H1 (cell line): ENCODE results near the gene PAIP1. TPM values are rescaled to one million over a fixed set of nuclear protein-coding genes. Genes with fewer than 3 reads are reported as not detected.

Source experiments
- CTCF ChIA-PET: fragments of 300-600 bp; sonication (Branson Sonifier 250); formaldehyde crosslinking; loops from one replicate; lab custom pipeline; 2021; ENCODE audit not compliant: partially characterized antibody; lab: Charles Lee
- POLR2A ChIA-PET: fragments of 300-600 bp; sonication (Branson Sonifier 250); formaldehyde crosslinking; loops from one replicate; lab custom pipeline; 2021; ENCODE audit warnings: inconsistent platforms; ENCODE audit not compliant: partially characterized antibody; lab: Charles Lee
- DNase-seq, 2 experiments: peaks; one replicate each; pipeline versions ENCODE4 v3.0.0 to v3.0.0-alpha.2; 2010 to 2022; ENCODE audit warnings: low spot score in 2 of 2, low read depth in 1 of 2, mixed read lengths in 1 of 2
- FAIRE-seq: peaks from 2 replicates; lab custom pipeline; 2011; peaks lifted over from hg19 to GRCh38; lab: Jason Lieb, UNC
- H2AFZ ChIP-seq: 2 replicates; pipeline ENCODE4 v1.8.1; 2012; ENCODE audit warnings: low read length, inconsistent platforms
- H2AK5ac ChIP-seq: 2 replicates; pipeline ENCODE4 v1.6.1; 2013; ENCODE audit warnings: low read depth, low read length
- H2BK120ac ChIP-seq: replicated peaks from 2 replicates; pipeline ENCODE3; 2013; ENCODE audit warnings: low read depth, low read length, inconsistent platforms
- H2BK12ac ChIP-seq: 2 replicates; pipeline ENCODE4 v1.6.1; 2013; ENCODE audit warnings: low read depth, low read length
- H2BK15ac ChIP-seq: 2 replicates; pipeline ENCODE4 v1.6.1; 2013; ENCODE audit warnings: low read length
- H2BK20ac ChIP-seq: 2 replicates; pipeline ENCODE4 v1.6.1; 2013; ENCODE audit warnings: low read length
- H2BK5ac ChIP-seq: 2 replicates; pipeline ENCODE4 v1.6.1; 2013; ENCODE audit warnings: low read depth, low read length
- H3K14ac ChIP-seq: 2 replicates; pipeline ENCODE4 v1.6.1; 2013; ENCODE audit warnings: inconsistent platforms; ENCODE audit not compliant: insufficient read length
- H3K18ac ChIP-seq: 2 replicates; pipeline ENCODE4 v1.6.1; 2013; ENCODE audit warnings: low read length; ENCODE audit errors: extremely low read depth
- H3K23ac ChIP-seq: 2 replicates; pipeline ENCODE4 v1.6.1; 2013; ENCODE audit warnings: inconsistent platforms; ENCODE audit not compliant: insufficient read length
- H3K23me2 ChIP-seq: 2 replicates; pipeline ENCODE4 v1.6.1; 2013; ENCODE audit warnings: low read depth, low read length
- H3K27ac ChIP-seq: 2 replicates; pipeline ENCODE4 v1.6.1; 2011; ENCODE audit warnings: low read depth, low read length, inconsistent platforms
- H3K27me3 ChIP-seq, 4 experiments: replicated peaks in 1 of 4; 1 replicate in 1 of 4; 2 replicates in 3 of 4; pipeline versions ENCODE4 v1.6.1 to v1.8.1; 2011 to 2013; ENCODE audit warnings: low read length in 3 of 4, mild to moderate bottlenecking in 3 of 4, inconsistent platforms in 2 of 4, mixed read lengths in 2 of 4, moderate library complexity in 1 of 4; ENCODE audit not compliant: control insufficient read depth in 3 of 4, insufficient read depth in 3 of 4; ENCODE audit errors: extremely low read depth in 1 of 4
- H3K36me3 ChIP-seq, 4 experiments: 2 replicates each; pipeline versions ENCODE4 v1.6.1 to v1.8.1; 2011 to 2013; ENCODE audit warnings: mild to moderate bottlenecking in 4 of 4, low read length in 3 of 4, moderate library complexity in 2 of 4, control low read depth in 1 of 4, inconsistent platforms in 1 of 4; ENCODE audit not compliant: insufficient read depth in 4 of 4, control insufficient read depth in 2 of 4
- H3K4ac ChIP-seq: replicated peaks from 2 replicates; pipeline ENCODE3; 2013; ENCODE audit warnings: low read length, low read depth, mixed read lengths, inconsistent platforms; ENCODE audit not compliant: insufficient read length
- H3K4me1 ChIP-seq, 4 experiments: replicated peaks in 1 of 4; 1 replicate in 1 of 4; 2 replicates in 3 of 4; pipeline versions ENCODE4 v1.6.1 to v1.8.1; 2011 to 2013; ENCODE audit warnings: low read length in 3 of 4, inconsistent platforms in 2 of 4, mixed read lengths in 1 of 4; ENCODE audit not compliant: insufficient read depth in 4 of 4, control insufficient read depth in 3 of 4
- H3K4me2 ChIP-seq, 2 experiments: 2 replicates each; pipeline versions ENCODE4 v1.6.1 to v1.8.1; 2011 to 2013; ENCODE audit warnings: low read depth in 2 of 2, low read length in 2 of 2, control low read depth in 1 of 2, inconsistent platforms in 1 of 2, mild to moderate bottlenecking in 1 of 2; ENCODE audit not compliant: insufficient read depth in 1 of 2
- H3K4me3 ChIP-seq, 4 experiments: fragments of 200-600, 300-600 bp in 1 of 4; sonication (generic), shearing (Covaris generic), sonication (Bioruptor Twin) in 1 of 4; 2 replicates each; pipeline versions ENCODE4 v1.5.1 to v1.8.1; 2011 to 2016; ENCODE audit warnings: low read length in 4 of 4, low read depth in 3 of 4, control low read depth in 2 of 4, inconsistent platforms in 2 of 4, mild to moderate bottlenecking in 2 of 4, mixed read lengths in 1 of 4, moderate library complexity in 1 of 4; ENCODE audit not compliant: insufficient read depth in 2 of 4; ENCODE audit errors: extremely low read depth in 1 of 4
- H3K56ac ChIP-seq: replicated peaks from 2 replicates; pipeline ENCODE3; 2013; ENCODE audit warnings: low read depth, mild to moderate bottlenecking, mixed read lengths, low read length, inconsistent platforms; ENCODE audit not compliant: insufficient read length
- H3K79me1 ChIP-seq: 2 replicates; pipeline ENCODE4 v1.6.1; 2013; ENCODE audit warnings: low read depth, low read length, control low read depth
- H3K79me2 ChIP-seq, 2 experiments: 2 replicates each; pipeline versions ENCODE4 v1.6.1 to v1.8.1; 2012 to 2013; ENCODE audit warnings: low read length in 2 of 2, mild to moderate bottlenecking in 2 of 2, inconsistent platforms in 1 of 2; ENCODE audit not compliant: insufficient read depth in 2 of 2, control insufficient read depth in 1 of 2
- H3K9ac ChIP-seq, 4 experiments: replicated peaks in 1 of 4; 1 replicate in 1 of 4; 2 replicates in 3 of 4; pipeline versions ENCODE4 v1.6.1 to v1.8.1; 2011 to 2013; ENCODE audit warnings: low read depth in 3 of 4, low read length in 3 of 4, control low read depth in 2 of 4, mild to moderate bottlenecking in 2 of 4, moderate library complexity in 2 of 4, inconsistent platforms in 1 of 4; ENCODE audit errors: extremely low read depth in 1 of 4
- H3K9me3 ChIP-seq, 2 experiments: 2 replicates each; pipeline versions ENCODE4 v1.6.1 to v1.8.1; 2012 to 2013; ENCODE audit warnings: mild to moderate bottlenecking in 2 of 2, moderate library complexity in 2 of 2, control low read depth in 1 of 2, inconsistent platforms in 1 of 2, low read depth in 1 of 2, low read length in 1 of 2, mixed read lengths in 1 of 2; ENCODE audit not compliant: insufficient read depth in 2 of 2
- H4K20me1 ChIP-seq, 2 experiments: replicated peaks in 1 of 2; 2 replicates each; pipeline versions ENCODE3 to v1.8.1; 2011 to 2013; ENCODE audit warnings: inconsistent platforms in 2 of 2, low read length in 2 of 2, mild to moderate bottlenecking in 1 of 2; ENCODE audit not compliant: insufficient read depth in 2 of 2, control insufficient read depth in 1 of 2
- H4K5ac ChIP-seq: 2 replicates; pipeline ENCODE4 v1.6.1; 2013; ENCODE audit warnings: low read length, low read depth, mixed read lengths, inconsistent platforms; ENCODE audit not compliant: insufficient read length
- H4K8ac ChIP-seq: 2 replicates; pipeline ENCODE4 v1.8.0; 2013; ENCODE audit warnings: mild to moderate bottlenecking, moderate library complexity, low read length, inconsistent platforms; ENCODE audit not compliant: insufficient read depth; ENCODE audit errors: extremely low read depth
- H4K91ac ChIP-seq: replicated peaks from 2 replicates; pipeline ENCODE3; 2013; ENCODE audit warnings: low read length, mixed read lengths, inconsistent platforms; ENCODE audit not compliant: insufficient read length
- WGBS, 2 experiments: shearing (Covaris generic) in 1 of 2; methylation state at CpG; one replicate each; pipeline versions ENCODE4 v1.1.6 to v1.1.7; 2013 to 2015; ENCODE audit warnings: low lambda C conversion rate in 2 of 2, mixed read lengths in 2 of 2, inconsistent platforms in 1 of 2, low coverage in 1 of 2, missing lambda C conversion rate in 1 of 2; ENCODE audit not compliant: insufficient replicate concordance in 2 of 2, insufficient coverage in 1 of 2, insufficient read length in 1 of 2; ENCODE audit errors: extremely low coverage in 1 of 2, missing lambda C conversion rate in 1 of 2; 5-methylcytosine and 5-hydroxymethylcytosine counted together
- polyA plus RNA-seq, 7 experiments: library from polyadenylated mRNA; depleted of rRNA in 3 of 7; stranded (reverse) in 5 of 7; unstranded in 2 of 7; fragments of >200 nt in 5 of 7; fragments of 200-250 nt in 2 of 7; gene quantifications; 1 replicate in 5 of 7; 2 replicates in 1 of 7; 4 replicates in 1 of 7; pipeline versions ENCODE4 v1.2.1 to v1.2.3, GENCODE V29; 2011 to 2013; ENCODE audit warnings: missing spikeins in 2 of 7, mixed read lengths in 2 of 7
- total RNA-seq: library from RNA; stranded (reverse); fragmentation: NEBNext Ultra II Directional; extraction: Animal tissue kit (Norgen Biotek cat#: 25700); gene quantifications from 2 replicates; pipeline ENCODE4 v1.2.1, GENCODE V29; 2021

The PAIP1 gene
- total and polyA plus RNA-seq, 2 of the 8 experiments (the other 6 are each of a cell fraction or from before 2014, with no cell fraction given) = 62.9 to 89.5 TPM

DNA sequence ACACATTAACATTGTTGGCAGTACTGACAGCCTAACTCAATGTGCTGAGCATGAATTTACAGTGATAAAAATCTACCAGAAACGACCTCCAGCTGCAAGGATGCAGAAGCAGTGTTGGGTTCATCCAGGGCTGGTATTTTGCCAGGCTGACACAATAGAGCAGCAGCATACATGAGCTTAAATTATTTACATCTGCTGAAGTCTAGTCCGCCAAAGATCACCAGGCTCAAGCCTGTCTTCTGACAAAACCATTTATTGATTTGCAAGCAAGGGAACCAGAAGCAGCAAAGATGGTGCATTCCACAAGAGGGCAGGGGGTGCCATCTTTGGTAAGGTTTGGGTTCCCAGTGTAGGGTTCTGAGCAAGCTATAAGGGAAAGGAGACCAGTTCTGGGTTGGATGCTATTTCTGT lies 33.2 kb downstream of the PAIP1 start:
- H4K20me1 ChIP-seq = no peaks in the 10 kb centered on the region
- H3K27ac ChIP-seq = no peak overlapping the region
- no peak overlapping the region for H3K4me3 ChIP-seq
- no peak overlapping the region for H4K8ac ChIP-seq
- CTCF ChIA-PET = interaction anchor here (0.9 kb wide), 2 partner anchors 103 to 296 kb away, joined by 3 read pairs; no protein-coding TSS in a partner anchor
- FAIRE-seq (no peak), DNase-seq (no peak)
- H3K14ac ChIP-seq = no peak overlapping the region
- no peak overlapping the region for H2AFZ ChIP-seq
- H2BK5ac ChIP-seq = no peak overlapping the region
- no peaks in the 10 kb centered on the region for H3K4me1 ChIP-seq
- no peak overlapping the region for H3K56ac ChIP-seq
- H3K23me2 ChIP-seq = no peaks in the 10 kb centered on the region
- no peak overlapping the region for H4K91ac ChIP-seq
- peaks cover 0 to 3% of the 10 kb centered on the region in 2 experiments; a peak in 1 of 4 replicates for H3K9me3 ChIP-seq
- POLR2A ChIA-PET = interaction anchor here (1.1 to 4.2 kb wide), 6 partner anchors 9 to 40 kb away, joined by 3 to 19 read pairs (median 6); partner anchors contain the start of genes C5orf34 and TMEM267
- 85% methylated on average over 2 of the region's 2 CpGs; no CpG with 5 or more reads in 1 of the 2 experiments for WGBS, 2 experiments
- no peaks in the 10 kb centered on the region for H3K79me1 ChIP-seq
- no peak overlapping the region for H3K23ac ChIP-seq
- H4K5ac ChIP-seq = no peak overlapping the region
- H3K4ac ChIP-seq = no peak overlapping the region
- H3K79me2 ChIP-seq = no peaks in the 10 kb centered on the region
- no peak overlapping the region for H2BK15ac ChIP-seq
- H3K9ac ChIP-seq = no peak overlapping the region
- no peak overlapping the region for H2BK12ac ChIP-seq
- H3K27me3 ChIP-seq = no peaks in the 10 kb centered on the region
- H2BK20ac ChIP-seq = no peak overlapping the region
- H2AK5ac ChIP-seq = no peak overlapping the region
- H2BK120ac ChIP-seq = no peak overlapping the region
- H3K36me3 ChIP-seq = peaks cover 3 to 26% (median 15%) of the 10 kb centered on the region in 4 experiments
- H3K4me2 ChIP-seq = no peak overlapping the region
- no peak overlapping the region for H3K18ac ChIP-seq
